Measurements from ENCODE around the gene ZC3H18.

GRCh38 chr16:88649195-88649923, 79.2 kb downstream of the ZC3H18 start:
- no peak for TF ChIP-seq POLR2A (IDR thresholded peaks at IDR 0.05; ENCODE audit: extremely low read depth, insufficient read length)
- no peak for TF ChIP-seq MYC (IDR thresholded peaks at IDR 0.05; ENCODE audit: low read depth, low read length)
- TF ChIP-seq CTCF (IDR thresholded peaks at IDR 0.05; ENCODE audit: low read depth, low read length), result no peak
- no peak for TF ChIP-seq MAX (IDR thresholded peaks at IDR 0.05; ENCODE audit: low read depth, low read length)

Data from NB4 (cell line).